ENCODE measurements around the gene RNF144A. TPM values are rescaled to one million over a fixed set of nuclear protein-coding genes. Genes with fewer than 3 reads are reported as not detected.

Gene RNF144A
- total RNA-seq, 1 experiment from 2014 or later, result 10.6 TPM

GRCh38 chr2:6919901-6920742, 2.9 kb downstream of the RNF144A start:
- WGBS (ENCODE audit: extremely low coverage, insufficient read length, low lambda C conversion rate), result no CpG with 5 or more reads among the region's 12 CpGs
- Histone ChIP-seq H3K56ac (ENCODE audit: insufficient read length, low read depth, low read length) (no peak overlapping the region), H3K9ac (ENCODE audit: extremely low read depth, insufficient read length, low read length) (no peak overlapping the region), H3T11ph (ENCODE audit: low read length) (no peak overlapping the region), H3K4ac (ENCODE audit: low read depth, low read length) (no peak overlapping the region), H4K91ac (ENCODE audit: insufficient read length, low read depth, low read length) (no peak overlapping the region), H3K14ac (ENCODE audit: insufficient read depth, low read length) (no peak overlapping the region; the same call in 1 of the 2 replicates), H2BK120ac (ENCODE audit: low read depth, low read length, poor library complexity, severe bottlenecking) (no peak overlapping the region), H4K5ac (ENCODE audit: insufficient read length, low read depth, low read length) (no peak overlapping the region), H2AFZ (ENCODE audit: low read length) (no peak overlapping the region), H3K9me3 (ENCODE audit: control insufficient read depth, low read depth, low read length) (no peaks in the 10 kb centered on the region), H3K79me1 (ENCODE audit: insufficient read depth, low read depth, low read length, poor library complexity, severe bottlenecking) (no peaks in the 10 kb centered on the region), H3K4me2 (ENCODE audit: insufficient read depth, insufficient read length, low read length) (no peak overlapping the region), H4K20me1 (ENCODE audit: control insufficient read depth, insufficient read depth, insufficient read length) (no peaks in the 10 kb centered on the region), H3K27me3 (ENCODE audit: insufficient read depth, low read length) (no peaks in the 10 kb centered on the region), H3K27ac (ENCODE audit: insufficient read length, low read depth, low read length) (no peak overlapping the region), H2BK5ac (ENCODE audit: insufficient read length, low read length) (no peak overlapping the region), H4K8ac (replicated peaks; ENCODE audit: insufficient read length, low read depth, low read length) (no peak overlapping the region), H3K4me1 (ENCODE audit: insufficient read depth, low read length) (0 out of 2 replicates have a peak, but pooled peaks cover 3% of the 10 kb centered on the region), H2BK15ac (ENCODE audit: low read depth, low read length) (no peak overlapping the region), H3K79me2 (ENCODE audit: insufficient read depth, low read length) (no peaks in the 10 kb centered on the region), H2BK20ac (ENCODE audit: low read depth, low read length, poor library complexity, severe bottlenecking) (no peak overlapping the region), H3K23me2 (ENCODE audit: insufficient read length, low read depth, low read length, poor library complexity, severe bottlenecking) (peaks cover 10% of the 10 kb centered on the region), H2AK5ac (ENCODE audit: insufficient read length, low read length) (no peak overlapping the region), H3K18ac (ENCODE audit: insufficient read length, low read depth, low read length) (no peak overlapping the region), H2BK12ac (ENCODE audit: insufficient read length, low read depth, low read length) (no peak overlapping the region), H3K23ac (ENCODE audit: insufficient read length, low read depth, low read length) (no peak overlapping the region)
- H3K4me3 Mint-ChIP-seq, result no peak overlapping the region
- DNase-seq, result no peak
- peaks cover 23 to 33% of the 10 kb centered on the region in 2 experiments for H3K4me1 Mint-ChIP-seq
- no peak overlapping the region for H3K27ac Mint-ChIP-seq
- peaks cover 19% of the 10 kb centered on the region for H3K27me3 Mint-ChIP-seq (ENCODE audit: low read depth)
- TF ChIP-seq CTCF (conservative IDR thresholded peaks at IDR 0.05), result no peak
- H3K36me3 Mint-ChIP-seq (ENCODE audit: insufficient read depth in 1 of 3, low read depth in 3 of 3), result peaks cover 0 to 6% (median 3%) of the 10 kb centered on the region in 3 experiments; a peak in 5 of 7 replicates
- H3K9me3 Mint-ChIP-seq, result no peaks in the 10 kb centered on the region

Measured in H9 (cell line).